HCT116 (cell line): ENCODE data around the gene MAVS.

Experiments
- CTCF ChIP-seq, 3 experiments: fragments of 200-600 bp in 1 of 3; sonication (generic) in 1 of 3; IDR thresholded peaks in 2 of 3; conservative IDR thresholded peaks in 1 of 3; 2 replicates each; pipeline ENCODE4 v1.5.1; 2012 to 2017; ENCODE audit warnings: low read depth in 2 of 3, low read length in 2 of 3, antibody characterized with exemption in 1 of 3, borderline replicate concordance in 1 of 3, control low read depth in 1 of 3, mild to moderate bottlenecking in 1 of 3, mixed read lengths in 1 of 3, mixed run types in 1 of 3, moderate library complexity in 1 of 3; ENCODE audit not compliant: insufficient read depth in 1 of 3
- YY1 ChIP-seq: IDR thresholded peaks from 2 replicates; pipeline ENCODE4 v1.6.1; 2011; ENCODE audit warnings: low read length, low read depth, moderate library complexity, mild to moderate bottlenecking; ENCODE audit not compliant: insufficient replicate concordance; ENCODE audit errors: extremely low read depth

GRCh38 chr20:3801846-3802245, 44.8 kb upstream of the MAVS start:
- TF ChIP-seq CTCF (IDR thresholded peaks at IDR 0.05 in 2 of 3, conservative IDR thresholded peaks at IDR 0.05 in 1 of 3; ENCODE audit: borderline replicate concordance in 1 of 3, insufficient read depth in 1 of 3, low read depth in 2 of 3, low read length in 2 of 3): no peak
- TF ChIP-seq YY1: no peak
